ENCODE data around the gene CNPY1. TPM values are rescaled to one million over a fixed set of nuclear protein-coding genes. Genes with fewer than 3 reads are reported as not detected.
A peak's percentile ranks its signal among the peaks of the same experiment; 100 is the strongest.

The CNPY1 gene
- total RNA-seq, 2 donors from 2014 or later: not detected

DNA sequence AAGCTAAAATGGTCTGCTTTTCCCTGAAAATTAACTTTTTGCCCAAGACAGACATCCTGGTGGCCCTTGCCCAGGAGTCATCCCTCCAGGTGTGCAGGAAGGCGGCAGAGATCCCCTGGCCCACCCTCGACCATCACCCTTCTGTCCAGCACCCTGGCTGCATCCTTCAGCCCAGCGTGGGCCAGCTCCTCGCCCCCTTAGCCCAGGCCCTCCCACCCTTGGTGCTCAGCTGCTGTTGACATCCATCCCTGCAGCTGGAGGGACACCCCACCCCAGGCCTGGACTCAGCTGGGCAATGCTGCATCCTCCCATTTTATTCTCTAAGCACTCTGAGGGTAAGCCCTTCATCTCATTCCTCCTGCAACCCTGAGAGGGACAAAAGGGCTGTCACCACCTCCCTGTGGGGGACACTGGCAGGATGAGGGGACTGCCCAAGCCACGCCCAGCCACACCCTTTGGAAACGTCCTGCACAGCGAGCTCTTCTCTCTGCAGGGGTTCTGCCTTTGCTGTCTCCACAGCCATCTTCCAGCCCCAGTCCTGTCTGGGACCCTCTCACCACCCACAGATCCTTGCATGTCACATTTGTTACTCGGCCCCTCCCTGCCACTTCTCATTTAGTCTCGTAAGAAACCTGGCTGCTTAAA, 57.8 kb downstream of the CNPY1 start:
- H3K36me3 Mint-ChIP-seq (ENCODE audit: low read depth): peaks cover 6% of the 10 kb centered on the region
- no peak overlapping the region for H3K4me3 Mint-ChIP-seq
- H3K4me1 Mint-ChIP-seq: peaks cover 9% of the 10 kb centered on the region
- H3K27ac Mint-ChIP-seq: peak overlapping the region; percentile 59
- no peak for ATAC-seq
- no peak for DNase-seq
- peaks cover 40% of the 10 kb centered on the region for H3K27me3 Mint-ChIP-seq
- no peaks in the 10 kb centered on the region for H3K9me3 ChIP-seq (ENCODE audit: control insufficient read depth, low read length, poor library complexity, severe bottlenecking)

- no peak overlapping the region for H3K27ac Mint-ChIP-seq
- no peak for ATAC-seq
- H3K36me3 Mint-ChIP-seq (ENCODE audit: low read depth): peaks cover 6% of the 10 kb centered on the region
- peaks cover 11% of the 10 kb centered on the region for H3K4me1 Mint-ChIP-seq
- H3K9me3 ChIP-seq (ENCODE audit: control insufficient read depth, low read length, poor library complexity, severe bottlenecking): no peaks in the 10 kb centered on the region
- peaks cover 43% of the 10 kb centered on the region for H3K27me3 Mint-ChIP-seq
- no peak for DNase-seq
- no peak overlapping the region for H3K4me3 Mint-ChIP-seq
These were observed 58.6 kb downstream of the CNPY1 start for GRCh38 chr7:155487509-155488482.

DNA sequence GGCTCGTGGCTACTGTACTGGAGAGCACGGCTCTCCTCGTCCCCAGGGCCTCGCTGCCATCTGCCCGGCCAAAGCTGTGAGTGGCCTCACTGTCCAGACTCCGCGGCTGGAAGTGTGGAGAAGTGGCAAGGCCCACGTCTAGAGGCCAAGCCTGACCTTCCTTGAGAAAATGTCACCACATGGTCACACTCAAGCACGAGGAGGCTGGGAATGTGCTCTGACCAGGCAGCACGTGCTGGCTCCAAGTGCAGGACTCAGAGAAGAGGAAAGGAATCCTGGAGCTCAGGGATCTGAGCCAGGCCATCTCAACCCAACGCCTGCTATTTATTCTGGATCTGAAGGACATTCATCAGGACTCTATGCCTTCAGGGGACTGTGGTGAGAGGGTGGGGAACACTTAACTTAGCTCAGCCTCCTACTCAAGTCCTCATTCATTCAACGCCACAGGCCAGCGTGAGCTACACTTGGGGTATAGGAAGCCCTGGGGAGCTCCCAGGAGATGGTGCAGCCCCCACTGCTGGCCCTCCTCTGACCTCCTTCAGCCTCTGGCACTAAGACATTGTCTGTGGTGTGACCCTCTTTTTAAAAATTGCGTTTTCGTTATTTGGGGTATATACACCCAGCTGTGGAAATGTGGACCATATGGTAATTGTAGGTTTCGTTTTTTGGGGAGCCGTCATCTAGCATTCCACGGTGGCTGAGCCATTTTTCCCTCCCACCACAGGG, 59.4 kb downstream of the CNPY1 start:
- Mint-ChIP-seq H3K27ac (no peak overlapping the region), H3K27me3 (peaks cover 40% of the 10 kb centered on the region), H3K36me3 (ENCODE audit: low read depth) (peaks cover 6% of the 10 kb centered on the region), H3K4me3 (no peak overlapping the region), H3K4me1 (peaks cover 11% of the 10 kb centered on the region)
- ATAC-seq: no peak
- no peak for DNase-seq
- H3K9me3 ChIP-seq (ENCODE audit: control insufficient read depth, low read length, poor library complexity, severe bottlenecking): no peaks in the 10 kb centered on the region

DNA sequence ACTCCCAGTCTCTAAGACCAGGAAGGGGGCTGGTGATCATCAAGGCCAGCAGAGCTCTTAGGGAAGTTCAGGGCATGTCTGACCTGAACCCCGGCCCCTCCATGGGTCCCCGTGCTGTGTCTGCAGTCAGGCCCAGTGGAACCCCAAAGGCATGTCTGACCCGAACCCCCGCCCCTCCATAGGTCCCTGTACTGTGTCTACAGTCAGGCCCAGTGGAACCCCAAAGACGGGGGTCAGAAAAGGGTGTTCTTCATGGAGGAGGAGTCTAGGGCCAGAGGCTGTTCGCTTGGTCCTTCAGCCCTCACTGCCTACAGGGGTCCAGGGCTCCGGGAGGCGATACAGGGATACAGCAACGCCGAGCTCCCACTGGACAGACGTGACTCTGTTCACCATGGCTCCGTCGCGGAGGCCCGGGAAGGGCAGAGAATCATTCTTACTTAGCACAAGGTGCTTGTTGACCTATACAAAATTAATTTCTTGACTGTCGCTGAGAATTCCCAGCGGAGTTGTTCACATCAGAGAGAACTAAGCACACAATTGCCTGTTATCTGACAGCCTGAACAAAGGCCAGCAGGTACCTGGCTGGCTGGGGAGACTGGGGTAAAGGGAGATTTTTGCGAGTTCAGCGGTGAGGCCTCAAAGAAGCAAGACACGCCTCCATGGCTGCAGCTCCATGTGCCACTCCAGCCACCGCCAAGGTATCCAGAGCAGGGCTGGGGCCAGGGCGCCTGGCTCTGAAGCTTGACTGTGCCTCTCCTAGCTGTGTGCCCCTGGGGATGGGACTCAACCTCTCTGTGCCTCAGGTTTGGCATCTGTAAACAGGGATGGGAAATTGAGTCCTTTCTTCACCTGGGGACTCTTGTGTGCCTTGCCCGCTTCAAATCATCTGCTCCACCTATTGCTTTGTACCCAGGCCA, 61.6 kb downstream of the CNPY1 start:
- DNase-seq: no peak
- ATAC-seq: no peak
- no peaks in the 10 kb centered on the region for H3K9me3 ChIP-seq (ENCODE audit: control insufficient read depth, low read length, poor library complexity, severe bottlenecking)
- Mint-ChIP-seq H3K27me3 (peaks cover 33% of the 10 kb centered on the region), H3K4me3 (no peak overlapping the region), H3K27ac (no peak overlapping the region), H3K4me1 (peaks cover 6% of the 10 kb centered on the region), H3K36me3 (ENCODE audit: low read depth) (peaks cover 3% of the 10 kb centered on the region)

DNA sequence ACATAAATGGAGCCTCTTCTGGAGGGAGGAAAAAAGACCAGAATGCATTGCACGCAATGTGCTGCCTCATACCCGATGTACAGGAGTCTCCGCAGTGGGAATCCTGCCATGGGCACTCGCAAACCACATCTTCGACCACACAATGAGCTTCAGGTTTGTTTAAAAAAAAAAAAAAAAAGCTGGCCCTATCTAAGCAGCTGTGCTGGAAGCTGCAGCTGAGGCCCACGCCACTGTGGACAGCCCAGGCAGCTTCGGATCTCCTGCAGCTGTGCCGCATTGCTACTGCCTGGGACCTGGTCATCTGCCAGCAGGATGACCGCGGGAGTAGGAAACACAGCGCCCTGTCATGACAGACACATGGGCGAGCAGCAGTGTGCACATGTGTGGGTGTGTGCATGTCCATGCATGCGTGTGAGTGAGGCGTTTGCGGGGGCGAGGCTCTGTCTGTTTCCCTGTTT, 62.5 kb downstream of the CNPY1 start:
- Mint-ChIP-seq H3K27ac (peak overlapping the region; percentile 89), H3K4me3 (no peak overlapping the region), H3K27me3 (peaks cover 28% of the 10 kb centered on the region), H3K36me3 (ENCODE audit: low read depth) (peaks cover 2% of the 10 kb centered on the region), H3K4me1 (peaks cover 6% of the 10 kb centered on the region)
- ATAC-seq: no peak
- no peaks in the 10 kb centered on the region for H3K9me3 ChIP-seq (ENCODE audit: control insufficient read depth, low read length, poor library complexity, severe bottlenecking)
- DNase-seq: no peak

DNA sequence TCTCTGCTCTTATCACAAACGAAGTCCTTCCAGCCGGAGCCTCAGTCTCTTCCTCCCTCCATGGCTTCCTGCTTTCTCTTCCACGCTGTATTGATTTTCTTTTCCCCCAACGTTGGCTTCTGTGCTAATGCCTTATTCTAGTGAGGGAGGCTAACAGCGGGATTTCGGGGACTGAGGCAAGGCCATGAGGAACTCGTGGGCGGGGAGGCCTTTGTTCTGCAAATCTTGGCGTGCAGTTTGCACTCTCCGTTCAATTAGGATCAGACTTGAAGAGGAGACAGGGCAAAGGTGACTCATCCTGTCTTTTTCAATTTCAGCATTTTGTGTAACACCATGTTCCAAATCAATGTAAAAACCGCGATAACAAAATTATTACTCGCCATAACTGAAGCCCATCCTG, 63.1 kb downstream of the CNPY1 start:
- DNase-seq (no peak), ATAC-seq (no peak)
- Mint-ChIP-seq H3K27me3 (peaks cover 29% of the 10 kb centered on the region), H3K36me3 (ENCODE audit: low read depth) (no peaks in the 10 kb centered on the region), H3K4me3 (peak overlapping the region; percentile 78), H3K4me1 (peaks cover 3% of the 10 kb centered on the region), H3K27ac (peak overlapping the region; percentile 89)
- no peaks in the 10 kb centered on the region for H3K9me3 ChIP-seq (ENCODE audit: control insufficient read depth, low read length, poor library complexity, severe bottlenecking)

GRCh38 chr7:155482511-155483183, 63.7 kb downstream of the CNPY1 start:
- peaks cover 3% of the 10 kb centered on the region for H3K4me1 Mint-ChIP-seq
- peak overlapping the region; percentile 78 for H3K4me3 Mint-ChIP-seq
- DNase-seq (peak in 1 of 3 donors; percentile 26), ATAC-seq (peak; percentile 93)
- no peaks in the 10 kb centered on the region for H3K36me3 Mint-ChIP-seq (ENCODE audit: low read depth)
- peak overlapping the region; percentile 89 for H3K27ac Mint-ChIP-seq
- no peaks in the 10 kb centered on the region for H3K9me3 ChIP-seq (ENCODE audit: control insufficient read depth, low read length, poor library complexity, severe bottlenecking)
- peaks cover 28% of the 10 kb centered on the region for H3K27me3 Mint-ChIP-seq

DNA sequence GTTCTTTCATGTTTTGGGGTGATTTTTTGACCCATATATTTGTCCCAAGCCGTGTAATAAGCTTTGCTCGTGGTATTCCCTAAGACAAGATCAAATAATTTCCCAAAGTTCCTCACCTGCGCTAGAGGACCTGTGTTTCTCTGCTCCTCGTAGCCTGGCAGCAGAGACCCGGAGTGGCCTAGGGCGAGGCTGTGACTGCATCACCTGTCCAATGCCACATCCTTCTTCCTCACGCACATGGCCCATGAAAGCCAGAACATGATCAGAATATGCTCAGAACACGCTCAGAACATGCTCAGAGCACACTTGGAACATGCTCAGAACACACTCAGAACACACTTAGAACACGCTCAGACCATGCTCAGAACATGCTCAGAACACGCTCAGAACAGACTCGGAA, 64.6 kb downstream of the CNPY1 start:
- Mint-ChIP-seq H3K27me3 (peaks cover 30% of the 10 kb centered on the region), H3K27ac (no peak overlapping the region), H3K36me3 (ENCODE audit: low read depth) (no peaks in the 10 kb centered on the region), H3K4me1 (peaks cover 6% of the 10 kb centered on the region), H3K4me3 (no peak overlapping the region)
- ATAC-seq: no peak
- no peaks in the 10 kb centered on the region for H3K9me3 ChIP-seq (ENCODE audit: control insufficient read depth, low read length, poor library complexity, severe bottlenecking)
- DNase-seq: no peak

DNA sequence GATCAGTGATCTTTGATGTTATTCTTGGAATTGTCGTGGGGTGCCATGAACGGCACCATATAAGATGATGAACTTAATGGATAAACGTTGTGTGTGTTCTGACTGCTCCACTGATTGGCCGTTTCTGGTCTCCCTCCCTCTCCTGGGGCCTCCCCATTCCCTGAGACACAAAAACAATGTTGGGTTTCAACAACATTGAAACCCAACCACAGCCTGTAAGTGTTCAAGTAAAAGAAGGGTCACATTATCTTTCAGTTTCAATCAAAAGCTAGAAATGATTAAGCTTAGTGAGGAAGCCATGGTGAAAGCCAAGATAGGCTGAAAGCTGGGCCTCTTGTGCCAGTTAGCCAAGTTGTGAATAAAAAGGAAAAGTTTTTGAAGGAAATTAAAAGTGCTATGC, 68.9 kb downstream of the CNPY1 start:
- peaks cover 54% of the 10 kb centered on the region for H3K27me3 Mint-ChIP-seq
- H3K4me3 Mint-ChIP-seq: no peak overlapping the region
- ATAC-seq (no peak), DNase-seq (no peak)
- no peaks in the 10 kb centered on the region for H3K9me3 ChIP-seq (ENCODE audit: control insufficient read depth, low read length, poor library complexity, severe bottlenecking)
- H3K36me3 Mint-ChIP-seq (ENCODE audit: low read depth): no peaks in the 10 kb centered on the region
- no peak overlapping the region for H3K27ac Mint-ChIP-seq
- H3K4me1 Mint-ChIP-seq: peaks cover 4% of the 10 kb centered on the region

DNA sequence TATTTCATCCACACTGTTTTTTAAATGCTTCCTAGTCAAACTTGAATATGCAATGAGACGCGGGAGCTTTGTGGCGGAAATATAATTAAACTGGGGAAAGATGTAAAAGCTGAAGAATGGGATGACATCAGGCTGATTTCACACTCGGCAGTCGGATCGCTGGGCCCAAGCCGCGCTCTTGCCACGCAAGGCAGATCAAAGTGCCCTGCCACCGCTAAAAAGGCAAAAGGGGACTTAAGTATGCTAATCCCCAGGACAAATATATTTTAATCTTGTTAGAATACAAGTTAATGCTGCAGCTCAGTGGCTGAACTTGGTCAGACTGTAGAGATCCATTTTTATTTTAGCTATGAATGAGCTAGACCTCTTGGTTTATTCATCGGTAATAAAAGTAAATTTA, 74.6 kb downstream of the CNPY1 start:
- Mint-ChIP-seq H3K36me3 (ENCODE audit: low read depth) (peaks cover 3% of the 10 kb centered on the region), H3K4me3 (no peak overlapping the region), H3K27ac (no peak overlapping the region), H3K4me1 (peaks cover 11% of the 10 kb centered on the region), H3K27me3 (peaks cover 76% of the 10 kb centered on the region)
- ATAC-seq: no peak
- H3K9me3 ChIP-seq (ENCODE audit: control insufficient read depth, low read length, poor library complexity, severe bottlenecking): no peaks in the 10 kb centered on the region
- no peak for DNase-seq

- ATAC-seq (no peak), DNase-seq (no peak)
- Mint-ChIP-seq H3K4me3 (peak overlapping the region; percentile 36), H3K27me3 (peaks cover 72% of the 10 kb centered on the region), H3K4me1 (peaks cover 13% of the 10 kb centered on the region), H3K27ac (no peak overlapping the region), H3K36me3 (ENCODE audit: low read depth) (peaks cover 3% of the 10 kb centered on the region)
- H3K9me3 ChIP-seq (ENCODE audit: control insufficient read depth, low read length, poor library complexity, severe bottlenecking): no peaks in the 10 kb centered on the region
These were observed 75.4 kb downstream of the CNPY1 start for GRCh38 chr7:155470686-155471638.

Data from T-helper 17 cell (primary cell).